ENCODE data around the gene NDUFB1.

Gene NDUFB1

DNA sequence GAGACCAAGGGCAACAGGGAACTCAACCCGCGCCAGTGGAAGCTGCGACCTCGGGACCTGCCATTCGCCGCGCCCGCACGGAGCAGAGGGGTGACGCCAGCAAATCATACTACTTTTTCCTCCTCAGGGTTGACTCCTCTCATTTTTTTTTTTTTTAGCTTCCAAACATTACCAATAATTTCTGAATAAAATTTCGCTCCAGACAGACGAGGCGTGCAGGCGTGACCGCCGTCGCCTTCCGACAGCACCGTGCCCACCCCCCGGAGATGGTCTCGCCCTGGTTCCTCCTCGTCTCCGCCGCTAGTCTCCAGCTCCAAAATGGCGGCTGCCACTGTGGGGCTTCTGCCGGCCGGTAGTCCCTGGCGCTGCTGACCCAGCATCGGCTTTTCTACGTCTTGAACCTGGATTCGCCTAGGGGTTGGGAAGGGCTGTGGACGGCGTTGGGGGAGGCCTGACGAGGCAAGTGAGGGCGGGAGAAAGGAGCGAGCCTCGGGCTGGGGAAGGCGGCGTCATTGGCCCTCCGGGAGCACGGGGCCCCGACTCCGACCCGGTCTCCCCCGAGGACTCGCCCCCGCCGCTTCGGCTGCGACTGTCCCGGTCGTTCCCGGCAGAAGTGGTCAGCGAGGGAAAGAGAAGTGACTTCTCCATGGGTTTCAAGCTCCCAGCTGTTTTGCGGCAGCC, at the start of gene NDUFB1, which contains the start of gene CPSF2:
Gene NDUFB1 (minus strand): TSS at position 37 of the 681 bp plus-strand sequence. CDS start 4,069 bp downstream, outside the sequence.
Gene CPSF2 (plus strand): TSS at position 300 of the 681 bp plus-strand sequence. CDS start 9,016 bp downstream, outside the sequence.
- peak; percentile 88 to 91 for DNase-seq

DNA sequence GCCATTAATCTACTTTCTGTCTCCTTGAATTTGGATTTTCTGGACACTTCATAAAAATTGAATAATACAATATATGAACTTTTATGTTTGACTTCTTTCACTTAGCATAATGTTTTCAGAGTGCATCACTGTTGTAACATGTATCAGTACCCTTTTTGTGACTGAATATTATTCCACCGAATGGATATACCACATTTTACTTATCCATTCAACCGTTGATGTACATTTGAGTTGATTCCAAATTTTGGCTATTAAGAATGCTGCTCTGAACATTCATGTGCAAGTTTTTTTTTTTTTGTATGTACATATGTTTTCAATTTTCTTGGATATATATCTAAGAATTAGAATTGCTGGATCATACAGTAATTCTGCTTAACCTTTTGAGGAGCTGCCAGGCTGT, 43.5 kb upstream of the NDUFB1 start:
- no peak for DNase-seq

DNA sequence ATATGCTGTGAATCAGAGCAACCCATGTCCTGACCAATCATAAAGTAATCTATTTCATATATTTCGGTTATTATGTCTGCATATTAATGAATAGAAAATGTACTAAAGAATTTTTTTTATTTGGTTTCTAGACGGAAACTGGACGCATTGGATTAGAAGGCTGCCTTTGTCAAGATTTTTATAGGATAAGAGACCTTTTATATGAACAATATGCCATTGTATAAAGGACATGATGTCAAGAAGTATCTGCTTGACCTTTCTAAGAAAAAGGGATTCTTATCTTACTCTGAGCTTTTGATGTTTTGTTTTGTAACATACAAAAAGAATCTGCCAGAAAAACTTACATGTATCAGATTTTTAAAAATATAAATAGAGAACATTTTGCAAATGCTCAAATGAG, 40.0 kb upstream of the NDUFB1 start:
- no peak for DNase-seq

DNA sequence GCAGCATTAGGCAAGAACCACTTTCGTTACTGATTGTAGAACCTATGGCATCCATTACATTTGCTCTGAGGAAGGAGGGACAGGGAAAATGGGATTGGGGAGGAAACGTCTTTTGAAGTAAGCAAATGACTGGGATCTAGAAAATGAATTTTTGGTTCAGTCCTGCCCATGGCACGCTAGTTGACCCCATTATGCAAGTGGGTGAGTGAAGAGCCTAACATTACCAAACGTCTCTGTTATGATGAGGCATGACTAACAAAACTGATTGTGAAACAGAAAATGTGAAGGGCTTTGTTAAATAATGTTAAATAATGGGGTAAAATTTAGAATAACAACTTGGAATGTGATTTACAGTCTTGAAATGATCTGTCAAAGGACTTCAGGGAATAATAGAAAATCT, 39.1 kb upstream of the NDUFB1 start:
- DNase-seq, result no peak

DNA sequence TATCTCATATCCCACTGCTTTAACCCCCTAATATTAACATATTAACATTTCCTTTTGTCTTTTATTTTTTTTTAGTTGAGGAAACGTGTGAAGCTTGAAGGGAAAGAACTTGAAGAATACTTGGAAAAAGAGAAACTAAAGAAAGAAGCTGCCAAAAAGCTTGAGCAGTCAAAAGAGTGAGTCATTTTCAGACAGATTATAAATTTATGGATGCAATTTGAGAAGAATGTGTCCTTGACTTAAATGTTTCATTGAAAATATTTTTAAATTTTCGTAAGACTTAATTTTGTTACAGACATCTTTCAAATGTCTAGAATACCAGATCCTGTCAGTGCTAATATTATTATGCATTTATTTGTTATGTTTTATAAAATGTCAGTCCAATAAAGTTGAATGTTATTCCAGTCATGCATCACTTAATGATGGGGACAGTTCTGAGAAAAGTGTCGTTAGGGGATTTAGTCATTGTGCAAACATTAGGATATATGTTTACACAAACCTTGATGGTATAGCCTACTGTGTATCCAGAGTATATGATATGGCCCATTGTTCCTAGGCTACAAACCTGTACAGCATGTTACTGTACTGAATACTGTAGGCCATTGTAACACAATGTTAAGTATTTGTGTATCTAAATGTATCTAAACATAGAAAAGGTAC, 32.9 kb upstream of the NDUFB1 start:
- no peak for DNase-seq

DNA sequence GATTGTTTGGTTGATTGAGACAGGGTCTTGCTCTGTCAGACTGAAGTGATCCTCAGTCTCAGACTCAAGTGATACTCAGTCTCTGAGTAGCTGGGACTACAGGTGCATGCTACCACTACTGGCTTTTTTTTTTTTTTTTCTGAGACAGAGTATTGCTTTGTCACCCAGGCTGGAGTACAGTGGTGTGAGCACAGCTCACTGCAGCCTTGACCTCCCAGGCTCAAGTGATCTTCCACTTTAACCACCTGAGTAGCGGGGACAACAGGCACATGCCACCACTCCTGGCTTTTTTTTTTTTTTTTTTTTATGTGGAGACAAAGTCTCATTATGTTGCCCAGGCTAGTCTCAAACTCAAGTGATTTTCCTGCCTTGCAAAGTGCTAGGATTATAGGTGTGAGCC, 32.1 kb upstream of the NDUFB1 start:
- no peak for DNase-seq

DNA sequence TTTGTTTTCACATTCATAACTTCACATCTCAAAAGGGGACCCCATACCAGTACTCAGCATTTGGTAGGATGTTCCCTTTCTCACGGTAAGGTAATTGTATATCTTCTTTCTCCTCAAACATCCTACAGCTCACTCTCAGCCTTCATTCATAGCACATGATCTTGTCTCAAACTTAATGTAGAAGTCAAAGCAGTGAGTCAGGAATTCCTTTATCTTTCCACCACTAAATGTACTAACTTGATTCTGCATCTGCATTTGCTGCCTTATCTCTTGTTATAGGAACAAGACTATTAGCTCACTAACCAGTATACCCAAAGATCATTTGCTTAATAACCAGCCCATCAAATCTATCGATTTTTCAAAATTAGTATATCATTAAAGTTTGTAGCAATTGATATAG, 23.2 kb upstream of the NDUFB1 start:
- DNase-seq, result no peak

DNA sequence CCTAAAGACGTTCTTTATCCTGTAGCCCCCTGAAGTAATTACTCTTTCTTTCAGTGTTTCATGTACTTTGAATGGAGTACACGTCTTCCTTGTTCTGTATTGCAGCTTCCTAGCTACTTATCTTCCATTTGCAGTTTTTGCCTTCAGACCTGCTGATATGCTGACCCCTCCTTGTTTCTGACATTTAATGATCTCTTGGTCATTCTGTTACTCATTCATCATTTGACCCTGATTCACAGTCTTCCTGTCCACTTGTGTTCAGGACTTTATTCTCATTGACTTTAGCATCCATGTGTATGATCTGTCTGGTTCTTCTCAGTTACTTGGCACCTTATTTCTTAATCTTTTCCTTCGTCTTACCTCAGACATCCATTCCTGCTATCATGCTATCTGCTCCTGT, 22.5 kb upstream of the NDUFB1 start:
- no peak for DNase-seq

DNA sequence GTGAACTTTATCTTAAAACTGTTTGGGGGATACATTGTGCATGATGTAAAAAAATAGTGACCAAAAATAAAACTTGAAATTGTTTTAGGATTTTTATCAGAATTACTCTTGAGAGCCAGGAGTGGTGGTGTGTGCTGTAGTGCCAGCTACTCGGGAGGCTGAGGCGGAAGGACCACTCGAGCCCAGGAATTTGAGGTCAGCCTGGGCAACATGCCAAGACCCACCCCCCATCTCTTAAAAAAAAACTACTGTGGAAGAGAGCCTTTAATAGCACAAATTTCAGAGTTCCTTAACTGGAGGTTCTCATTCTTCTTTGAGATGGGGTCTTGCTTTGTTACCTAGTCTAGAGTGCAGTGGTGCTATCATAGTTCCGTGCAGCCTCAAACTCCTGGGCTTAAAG, 21.8 kb upstream of the NDUFB1 start:
- DNase-seq, result no peak

DNA sequence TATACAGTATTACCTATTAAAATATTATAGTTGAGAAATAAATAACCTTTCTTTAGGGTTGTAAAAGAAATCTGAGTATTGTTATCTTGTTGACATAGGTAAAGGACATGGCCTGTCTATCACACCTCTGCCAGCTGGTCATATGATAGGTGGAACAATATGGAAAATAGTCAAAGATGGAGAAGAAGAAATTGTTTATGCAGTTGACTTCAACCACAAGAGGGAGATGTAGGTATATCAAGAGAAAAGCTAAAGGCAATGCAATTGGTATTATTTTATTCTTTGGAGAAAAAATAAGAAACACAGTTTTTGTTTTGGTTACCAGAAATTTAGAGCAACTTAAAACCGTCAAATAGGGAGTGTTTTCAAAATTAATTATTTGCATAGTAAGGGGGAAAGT, 13.8 kb upstream of the NDUFB1 start:
- DNase-seq, result no peak

DNA sequence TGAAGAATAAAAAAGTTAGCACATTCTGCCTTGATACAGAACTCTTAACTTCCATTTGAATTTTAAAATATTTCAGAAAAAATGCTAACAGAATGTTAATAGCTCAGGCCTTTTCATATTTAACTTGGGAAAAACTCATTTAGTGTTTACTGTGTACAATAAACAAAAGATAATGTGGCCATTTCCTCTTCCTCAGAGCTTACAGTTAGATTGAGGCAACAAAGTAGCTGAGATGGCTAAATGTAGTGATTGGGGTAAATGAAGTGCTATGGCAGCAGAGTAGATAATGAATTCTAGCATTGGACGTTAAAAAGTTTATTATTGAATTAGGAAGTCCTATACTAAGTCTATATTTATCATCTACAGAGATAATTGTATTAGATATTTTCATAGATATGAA, 12.9 kb upstream of the NDUFB1 start:
- DNase-seq, result no peak

DNA sequence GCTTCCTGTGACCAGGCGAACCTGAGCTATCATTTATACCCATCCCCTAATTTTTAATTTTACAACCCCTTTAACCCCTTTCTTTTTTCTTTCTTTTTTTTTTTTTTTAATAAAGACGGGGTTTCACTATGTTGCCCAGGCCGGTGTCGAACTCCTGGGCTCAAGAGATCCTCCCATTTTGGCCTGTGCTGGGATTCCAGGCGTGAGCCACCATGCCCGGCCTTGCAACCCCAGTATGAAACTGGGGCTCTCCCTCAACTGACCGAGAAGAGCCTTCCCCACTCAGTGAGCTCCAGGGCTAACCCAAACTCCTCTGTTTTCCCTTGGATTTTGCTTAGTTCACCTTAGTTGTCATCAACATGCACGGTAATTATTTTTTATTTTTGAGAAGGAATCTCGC, 1.3 kb upstream of the NDUFB1 start:
- no peak for DNase-seq

DNA sequence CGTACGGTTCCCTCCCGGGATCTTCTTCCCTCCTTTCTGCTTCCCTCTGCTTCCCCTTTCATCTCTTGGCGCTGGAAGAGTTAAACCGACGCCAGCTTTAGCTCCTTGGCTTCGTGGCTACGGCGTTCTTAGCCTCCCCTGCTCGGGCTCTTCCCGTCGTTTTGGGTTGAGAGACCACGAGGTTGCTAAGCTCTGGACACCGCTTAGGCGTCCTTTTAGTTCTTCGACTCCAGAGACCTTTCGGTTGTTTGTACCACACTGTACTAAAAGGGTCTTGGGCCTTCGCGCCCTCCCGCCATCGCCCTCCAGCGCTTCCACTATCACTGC, 808 bp upstream of the NDUFB1 start:
- no peak for DNase-seq

DNA sequence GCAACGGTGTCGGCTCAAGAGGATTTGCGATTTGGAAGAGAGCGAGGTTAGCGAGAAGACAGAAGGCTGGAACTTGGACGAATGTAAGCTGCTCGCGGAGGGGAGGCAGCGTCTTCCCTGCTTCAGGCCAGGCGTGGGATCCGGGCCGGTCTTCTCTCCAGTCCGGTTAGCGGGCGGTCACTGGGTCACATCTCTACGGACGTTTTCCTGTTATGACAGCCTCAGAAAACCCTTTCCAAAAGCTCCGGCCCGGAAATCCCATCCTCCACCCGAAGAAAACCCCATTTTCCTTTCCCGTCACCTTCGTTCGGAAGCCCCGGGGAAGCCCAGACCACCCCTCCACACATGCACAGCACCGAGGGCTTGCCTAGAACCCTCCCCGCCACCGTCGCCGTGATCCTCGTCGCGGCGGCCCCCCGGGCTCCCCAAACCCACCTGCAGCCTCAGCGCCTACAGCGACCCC, 268 bp downstream of the NDUFB1 start:
- DNase-seq, result no peak

DNA sequence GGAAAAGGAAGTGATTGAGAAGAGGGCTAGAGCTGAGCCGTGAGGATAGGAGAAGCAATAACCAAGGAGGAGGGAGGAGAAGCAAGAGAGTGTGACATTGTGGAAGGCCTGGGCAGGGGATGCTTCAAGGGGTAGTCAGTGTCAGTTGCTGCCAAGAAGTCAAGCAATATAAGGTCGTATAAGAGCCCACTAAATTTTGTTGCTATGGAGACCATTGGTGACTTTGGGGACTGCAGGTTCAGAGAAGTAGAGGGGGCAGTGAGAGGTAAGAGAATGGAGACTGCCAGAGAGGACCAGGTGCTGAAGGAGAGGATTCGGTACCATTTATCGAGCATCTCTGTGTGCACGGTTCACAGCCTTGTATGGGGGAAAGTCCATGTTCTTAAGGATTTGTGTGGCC, 12.0 kb downstream of the NDUFB1 start:
- no peak for DNase-seq

DNA sequence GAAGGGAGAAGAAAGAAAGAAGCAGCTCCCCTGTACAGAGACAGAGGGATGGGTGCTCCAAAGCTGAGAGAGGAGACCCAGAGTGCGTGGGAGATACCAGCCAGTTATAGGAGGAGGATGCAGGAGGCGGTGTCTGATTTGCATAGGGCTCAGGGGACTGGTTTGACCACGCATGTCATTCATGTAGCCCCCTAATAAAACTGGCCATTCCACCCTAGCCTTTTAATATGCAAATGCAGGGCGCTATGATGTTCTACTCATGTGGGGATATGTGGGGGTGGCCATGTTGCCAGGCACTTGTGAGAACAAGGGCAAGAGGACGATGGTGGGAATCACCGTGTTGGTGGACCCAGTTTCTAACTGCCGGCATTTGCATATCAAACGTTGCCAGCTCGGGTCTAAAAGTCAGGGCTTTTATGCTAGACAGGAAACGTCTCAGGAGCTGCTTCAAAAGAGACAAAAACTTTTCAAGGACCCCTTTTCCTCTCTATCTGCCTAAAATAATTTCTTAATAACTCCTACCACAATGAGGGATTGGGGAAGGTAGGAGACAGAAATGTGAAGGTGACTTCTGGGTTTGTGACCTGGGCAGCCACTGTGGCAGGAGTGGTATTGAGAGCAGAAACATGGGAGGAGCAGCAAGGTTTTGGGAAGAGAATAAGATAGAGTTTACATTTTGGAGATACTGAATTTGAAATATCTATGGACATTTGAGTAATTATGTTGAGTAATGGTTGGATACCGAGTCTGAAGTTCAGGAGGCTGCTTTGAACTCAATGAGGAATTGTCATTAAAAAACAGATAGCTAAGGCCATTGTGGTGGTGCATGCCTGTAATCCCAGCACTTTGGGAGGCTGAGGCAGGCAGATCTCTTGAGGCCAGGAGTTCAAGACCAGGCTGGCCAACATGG, 12.9 kb downstream of the NDUFB1 start:
- DNase-seq, result peak; percentile 41 to 46

DNA sequence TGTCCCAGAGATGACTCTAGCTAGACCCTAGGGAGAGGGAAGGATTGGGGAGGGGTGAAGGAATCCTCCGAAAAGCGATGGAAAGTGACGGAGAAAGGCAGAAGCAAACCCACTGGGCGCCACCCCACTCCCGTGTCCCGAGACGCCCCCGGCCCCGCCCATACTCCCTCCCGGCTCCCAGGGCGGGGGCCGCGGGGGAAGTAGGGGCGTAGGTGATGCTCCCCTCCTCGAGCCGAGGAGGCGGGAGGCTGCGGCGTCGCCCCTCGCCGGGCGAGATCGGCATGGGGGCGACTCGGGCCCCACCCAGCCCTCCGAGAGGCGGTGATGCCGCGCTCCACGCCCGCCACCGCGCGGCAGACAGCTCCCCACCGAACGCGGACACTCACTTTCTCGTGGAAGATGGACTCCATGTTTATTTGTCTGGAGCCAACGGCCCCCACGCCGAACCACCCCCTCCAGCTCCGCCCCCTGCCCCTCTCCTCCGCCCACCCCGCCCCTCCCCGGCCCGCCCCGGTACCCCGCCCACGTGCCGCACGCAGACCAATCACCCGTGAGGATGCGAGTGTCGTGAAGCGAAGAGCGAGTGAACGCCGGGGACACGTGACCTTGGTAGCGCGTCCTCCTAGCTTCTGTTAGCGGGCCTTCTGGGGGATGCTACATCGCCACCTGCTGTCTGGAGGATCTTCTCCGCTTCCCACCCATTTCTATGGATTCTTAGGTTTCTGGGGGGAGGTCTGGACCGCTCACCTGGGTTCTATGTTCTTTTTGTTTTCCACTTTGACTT, 15.2 kb downstream of the NDUFB1 start, which contains the start of gene ATXN3:
Gene ATXN3 (minus strand): TSS at position 440 of the 784 bp plus-strand sequence. CDS start 30 bp downstream, at position 410.
- peak; percentile 95 for DNase-seq

DNA sequence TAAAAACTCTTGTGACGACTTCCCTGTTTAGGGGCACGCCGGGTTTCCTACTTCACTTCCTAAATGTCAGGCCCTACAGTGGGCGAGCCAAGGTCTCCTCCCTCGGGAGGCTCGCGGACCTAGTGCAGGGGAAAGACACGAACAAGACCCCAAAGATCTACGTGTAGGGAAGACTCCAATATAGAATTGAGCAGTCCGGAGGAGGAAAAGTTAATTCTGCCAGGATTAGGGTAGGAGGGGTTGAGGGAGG, 15.7 kb downstream of the NDUFB1 start:
- DNase-seq, result no peak

DNA sequence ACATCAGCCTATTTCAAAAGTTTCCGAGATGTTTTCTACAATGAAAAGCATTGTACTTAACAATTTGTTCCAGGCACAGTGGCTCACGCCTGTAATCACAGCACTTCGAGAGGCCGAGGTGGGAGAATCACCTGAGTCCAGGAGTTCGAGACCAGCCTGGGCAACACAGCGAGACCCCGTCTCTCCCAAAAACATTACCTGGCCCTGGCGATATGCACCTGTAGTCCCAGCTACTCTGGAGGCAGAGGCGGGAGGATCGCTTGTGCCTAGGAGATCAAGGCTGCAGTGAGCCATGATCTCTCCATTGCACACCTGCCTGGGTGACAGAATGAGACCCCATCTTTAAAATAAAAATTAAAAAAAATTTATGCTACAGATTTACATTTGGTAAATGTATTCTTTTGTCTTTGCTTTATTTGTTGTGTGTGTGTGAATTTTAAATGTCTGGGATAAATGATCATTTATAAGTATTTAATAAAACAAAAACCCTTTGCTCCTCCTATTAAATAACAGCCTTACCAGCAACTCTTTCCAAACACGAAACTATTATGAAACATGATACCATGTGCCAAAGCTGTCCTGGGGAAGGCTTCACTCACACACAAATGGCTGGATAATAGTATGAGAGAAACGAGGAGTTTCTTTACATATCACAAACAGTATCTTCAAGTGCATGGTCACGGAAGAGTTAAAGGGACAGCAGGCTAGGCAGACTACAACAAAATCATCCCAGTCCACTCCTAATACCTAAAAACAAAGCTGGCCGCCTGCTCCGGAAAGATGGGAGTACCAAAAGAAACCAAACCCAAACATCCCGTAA, 16.2 kb downstream of the NDUFB1 start:
- no peak for DNase-seq

DNA sequence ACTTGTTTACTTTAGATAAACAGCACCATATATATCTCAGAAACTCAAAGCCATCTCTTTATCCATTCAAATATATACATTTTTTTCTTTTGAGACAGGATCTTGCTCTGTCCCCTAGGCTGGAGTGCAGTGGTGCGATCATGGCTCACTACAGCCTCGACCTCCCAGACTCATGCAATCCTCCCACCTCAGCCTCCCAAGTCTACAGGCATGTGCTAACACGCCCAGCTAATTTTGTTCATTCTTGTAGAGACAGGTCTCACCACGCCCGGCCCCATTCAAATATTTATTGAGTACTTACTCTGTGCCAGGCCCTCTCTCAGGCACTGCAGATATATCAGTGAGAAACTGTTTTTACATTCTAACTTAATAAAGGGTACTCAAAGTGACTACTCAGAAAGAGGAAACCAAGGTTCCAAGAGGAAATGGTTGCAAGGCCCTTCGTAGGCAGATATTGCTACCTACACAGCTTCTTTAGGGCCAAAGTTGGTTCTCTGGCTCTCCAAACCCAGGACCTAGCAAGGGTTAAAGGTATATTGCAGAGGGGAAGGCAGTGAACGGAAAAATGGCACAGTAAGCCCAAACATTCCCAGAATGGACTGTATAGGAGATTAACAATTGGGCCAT, 18.0 kb downstream of the NDUFB1 start:
- no peak for DNase-seq

DNA sequence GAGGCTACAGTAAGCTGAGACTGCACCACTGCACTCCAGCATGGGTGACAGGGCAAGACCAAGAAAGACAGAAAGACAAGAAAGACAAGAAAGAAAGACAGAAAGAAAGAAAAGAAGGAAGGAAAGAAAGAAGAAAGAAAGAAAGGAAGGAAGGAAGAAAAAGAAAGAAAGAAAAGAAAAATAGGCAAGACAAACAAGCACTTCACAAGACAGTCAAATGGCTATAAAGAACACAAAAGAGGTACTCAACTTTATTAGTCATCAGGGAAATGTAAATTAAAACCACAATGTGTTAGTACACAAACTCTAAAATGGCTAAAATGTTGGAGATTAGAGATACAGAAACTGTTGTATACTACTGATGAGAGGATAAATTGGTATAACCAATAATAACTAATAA, 21.7 kb downstream of the NDUFB1 start:
- DNase-seq, result no peak

DNA sequence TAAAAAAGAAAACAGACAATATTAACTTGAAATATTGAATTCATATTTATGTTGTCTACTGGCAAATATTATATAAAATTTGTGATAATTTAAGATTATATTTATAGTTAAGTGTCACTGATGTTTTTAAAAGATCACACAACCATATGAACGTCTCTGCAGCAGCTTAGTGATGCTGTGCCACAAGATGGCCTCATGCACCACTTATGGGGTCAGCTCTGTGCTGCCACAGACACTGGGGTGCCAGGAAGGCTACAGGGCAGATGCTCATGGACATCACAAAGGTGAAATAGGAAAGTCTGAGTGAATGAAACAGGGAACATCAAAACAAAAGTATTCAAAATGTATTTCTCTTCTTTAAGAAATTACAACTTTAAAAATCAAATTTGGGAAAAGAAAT, 28.2 kb downstream of the NDUFB1 start:
- DNase-seq, result no peak
